ENCODE measurements around the gene PALMD. TPM values are rescaled to one million over a fixed set of nuclear protein-coding genes. Genes with fewer than 3 reads are reported as not detected.

The PALMD gene
- total RNA-seq, 2 experiments from 2014 or later = not detected

- TF ChIP-seq, protein P1, sequence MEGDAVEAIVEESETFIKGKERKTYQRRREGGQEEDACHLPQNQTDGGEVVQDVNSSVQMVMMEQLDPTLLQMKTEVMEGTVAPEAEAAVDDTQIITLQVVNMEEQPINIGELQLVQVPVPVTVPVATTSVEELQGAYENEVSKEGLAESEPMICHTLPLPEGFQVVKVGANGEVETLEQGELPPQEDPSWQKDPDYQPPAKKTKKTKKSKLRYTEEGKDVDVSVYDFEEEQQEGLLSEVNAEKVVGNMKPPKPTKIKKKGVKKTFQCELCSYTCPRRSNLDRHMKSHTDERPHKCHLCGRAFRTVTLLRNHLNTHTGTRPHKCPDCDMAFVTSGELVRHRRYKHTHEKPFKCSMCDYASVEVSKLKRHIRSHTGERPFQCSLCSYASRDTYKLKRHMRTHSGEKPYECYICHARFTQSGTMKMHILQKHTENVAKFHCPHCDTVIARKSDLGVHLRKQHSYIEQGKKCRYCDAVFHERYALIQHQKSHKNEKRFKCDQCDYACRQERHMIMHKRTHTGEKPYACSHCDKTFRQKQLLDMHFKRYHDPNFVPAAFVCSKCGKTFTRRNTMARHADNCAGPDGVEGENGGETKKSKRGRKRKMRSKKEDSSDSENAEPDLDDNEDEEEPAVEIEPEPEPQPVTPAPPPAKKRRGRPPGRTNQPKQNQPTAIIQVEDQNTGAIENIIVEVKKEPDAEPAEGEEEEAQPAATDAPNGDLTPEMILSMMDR (IDR thresholded peaks at IDR 0.05) = no peak
- Mint-ChIP-seq H3K27me3 (peaks cover 18% of the 10 kb centered on the region), H3K4me1 (ENCODE audit: low read depth) (no peaks in the 10 kb centered on the region), H3K36me3 (ENCODE audit: low read depth) (no peaks in the 10 kb centered on the region), H3K4me3 (no peak overlapping the region), H3K9me3 (no peaks in the 10 kb centered on the region), H3K27ac (no peak overlapping the region)
- intact Hi-C loops (cut with micrococcal nuclease) = no loop called here
- DNase-seq = no peak
- ChIA-PET CTCF (no interaction called here), POLR2A (no interaction called here)
- no peak for ATAC-seq
Observed at GRCh38 chr1:99650030-99650429, 4.1 kb downstream of the PALMD start.

DNA sequence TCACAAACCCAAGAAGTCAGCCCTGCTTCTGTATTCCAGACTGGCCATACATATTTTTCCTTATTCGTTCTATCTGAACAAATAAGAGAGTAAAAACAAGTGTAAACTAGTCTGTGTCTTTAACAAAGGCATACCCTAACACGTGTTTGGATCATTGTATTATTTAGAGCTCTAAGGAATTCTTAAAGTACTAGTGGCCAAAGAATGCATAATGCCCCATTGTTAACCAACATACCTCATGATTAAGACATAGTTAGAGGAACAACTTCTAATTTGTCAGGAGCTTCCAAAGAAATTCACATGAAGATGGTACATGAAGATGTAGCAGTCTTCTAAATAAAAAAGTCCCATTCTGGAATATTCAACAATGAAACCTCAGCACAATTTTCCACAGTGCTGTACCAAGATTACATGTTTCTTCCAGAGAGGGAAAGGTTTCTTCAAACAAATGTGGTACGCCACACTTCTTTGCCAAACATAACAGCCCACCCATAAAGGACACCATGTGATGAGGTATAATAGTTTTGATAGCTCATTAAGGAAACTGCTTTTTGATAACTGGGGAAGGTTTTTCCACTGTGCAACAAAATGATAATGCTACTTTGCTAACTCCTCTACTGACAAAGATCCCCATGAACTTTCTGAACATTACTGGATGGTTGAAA, 5.0 kb downstream of the PALMD start:
- Mint-ChIP-seq H3K27me3 (peaks cover 16% of the 10 kb centered on the region), H3K4me1 (ENCODE audit: low read depth) (no peaks in the 10 kb centered on the region)
- no peak for ATAC-seq

DNA sequence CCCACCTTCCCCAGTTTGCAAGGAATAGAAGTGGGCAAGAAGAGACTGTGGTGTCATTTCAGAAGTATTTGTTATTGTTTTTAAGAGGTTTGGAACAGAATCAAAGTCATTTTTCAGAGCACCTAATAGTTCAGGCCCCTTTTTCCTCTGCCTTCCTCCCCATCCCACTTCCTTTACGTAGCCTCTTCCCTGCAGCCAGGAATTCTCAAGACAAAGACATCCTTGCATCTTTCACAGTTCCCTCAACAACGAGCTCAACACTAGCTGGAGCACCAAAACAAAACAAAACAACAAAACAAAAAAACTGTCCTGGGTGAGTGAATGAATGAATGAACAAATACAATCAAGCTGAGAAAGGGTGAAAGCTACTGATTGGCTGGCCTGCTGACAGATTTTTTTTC, 7.0 kb downstream of the PALMD start:
- Mint-ChIP-seq H3K27me3 (peaks cover 9% of the 10 kb centered on the region), H3K36me3 (ENCODE audit: low read depth) (no peaks in the 10 kb centered on the region), H3K4me1 (ENCODE audit: low read depth) (no peaks in the 10 kb centered on the region), H3K9me3 (no peaks in the 10 kb centered on the region), H3K4me3 (no peak overlapping the region), H3K27ac (no peak overlapping the region)
- intact Hi-C loops (cut with micrococcal nuclease) = no loop called here
- ATAC-seq (no peak), DNase-seq (no peak)
- ChIA-PET POLR2A (interaction anchor here (0.6 kb wide), 1 partner anchor 120 kb away, joined by 3 read pairs; no protein-coding TSS in a partner anchor), CTCF (interaction anchor here (1.6 kb wide), 1 partner anchor 33 kb away, joined by 5 read pairs; no protein-coding TSS in a partner anchor)
- TF ChIP-seq, protein P1 (IDR thresholded peaks at IDR 0.05) = no peak

More for the DNA sequence above, 5.0 kb downstream of the PALMD start:
- no peak for DNase-seq
- ChIA-PET POLR2A (interaction anchor here (1.0 kb wide), 1 partner anchor 13 kb away, joined by 3 read pairs; no protein-coding TSS in a partner anchor), CTCF (interaction anchor here (1.4 to 1.6 kb wide), 2 partner anchors 10 to 35 kb away, joined by 3 to 5 read pairs; no protein-coding TSS in a partner anchor)
- intact Hi-C loops (cut with micrococcal nuclease) = no loop called here
- no peaks in the 10 kb centered on the region for H3K36me3 Mint-ChIP-seq (ENCODE audit: low read depth)
- H3K9me3 Mint-ChIP-seq = no peaks in the 10 kb centered on the region
- TF ChIP-seq, protein P1 (IDR thresholded peaks at IDR 0.05) = no peak
- H3K27ac Mint-ChIP-seq = no peak overlapping the region
- H3K4me3 Mint-ChIP-seq = no peak overlapping the region

DNA sequence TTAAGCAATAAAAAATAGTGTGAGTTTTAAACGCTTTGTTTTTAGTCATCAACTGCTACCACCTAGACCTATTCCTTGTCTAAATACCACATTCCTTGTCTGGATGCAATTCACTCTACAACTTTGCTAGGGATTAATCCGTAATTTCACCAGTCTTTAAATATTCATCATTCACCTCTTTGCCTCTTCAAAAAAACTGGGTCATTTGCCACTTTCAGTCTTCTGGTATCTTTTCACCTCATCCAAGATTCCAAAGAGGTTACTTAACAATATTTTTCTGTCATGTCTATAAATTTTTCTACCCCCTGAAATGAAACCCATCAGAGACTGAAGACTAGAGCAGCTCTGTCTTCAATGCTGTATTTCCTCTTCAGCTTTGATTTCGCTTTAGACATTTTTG, 9.5 kb downstream of the PALMD start:
- POLR2A ChIA-PET = no interaction called here
- CTCF ChIA-PET = no interaction called here

DNA sequence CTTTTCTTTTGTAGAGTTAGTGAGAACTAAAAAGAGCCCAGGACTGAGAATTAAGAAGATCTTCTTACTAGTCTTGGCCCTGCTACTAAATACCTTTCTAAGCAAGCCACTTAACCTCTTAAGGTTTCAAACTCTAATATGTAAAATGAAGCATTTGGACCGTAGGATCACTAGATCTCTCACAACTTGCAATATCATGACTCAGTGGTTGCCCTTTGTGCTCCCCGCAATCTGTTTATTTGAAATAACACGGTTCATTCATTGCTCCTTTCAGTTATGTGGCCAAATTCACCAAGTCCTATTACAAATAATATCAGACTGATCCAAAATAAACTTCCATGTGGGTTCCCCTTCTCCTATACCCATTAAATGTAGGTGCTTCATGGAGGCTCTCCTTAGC, 10.8 kb downstream of the PALMD start:
- H3K27me3 Mint-ChIP-seq = peaks cover 4% of the 10 kb centered on the region
- CTCF ChIA-PET = no interaction called here
- intact Hi-C loops (cut with micrococcal nuclease) = no loop called here
- H3K4me1 Mint-ChIP-seq (ENCODE audit: low read depth) = no peaks in the 10 kb centered on the region
- POLR2A ChIA-PET = no interaction called here
- TF ChIP-seq, protein P1 (IDR thresholded peaks at IDR 0.05) = no peak
- no peaks in the 10 kb centered on the region for H3K9me3 Mint-ChIP-seq
- H3K27ac Mint-ChIP-seq = no peak overlapping the region
- DNase-seq (no peak), ATAC-seq (no peak)
- H3K4me3 Mint-ChIP-seq = no peak overlapping the region
- H3K36me3 Mint-ChIP-seq (ENCODE audit: low read depth) = no peaks in the 10 kb centered on the region

More for the DNA sequence above, 9.5 kb downstream of the PALMD start:
- Mint-ChIP-seq H3K4me3 (no peak overlapping the region), H3K27ac (no peak overlapping the region), H3K4me1 (ENCODE audit: low read depth) (no peaks in the 10 kb centered on the region), H3K27me3 (peaks cover 6% of the 10 kb centered on the region), H3K9me3 (no peaks in the 10 kb centered on the region), H3K36me3 (ENCODE audit: low read depth) (no peaks in the 10 kb centered on the region)
- intact Hi-C loops (cut with micrococcal nuclease) = no loop called here
- DNase-seq = no peak
- TF ChIP-seq, protein P1 (IDR thresholded peaks at IDR 0.05) = no peak
- ATAC-seq = no peak
